ELR (cell line): ENCODE data around the gene XPO5.
A peak's percentile ranks its signal among the peaks of the same experiment; 100 is the strongest.
"Not testable (repeated sequence)": the region's sequence is repeated elsewhere in the genome, so short reads cannot be mapped to it uniquely, and the experiment has no call there.

Experiments used
- DNase-seq: peaks from one replicate; pipeline ENCODE4 v3.0.0-alpha.2; 2015; ENCODE audit warnings: low read depth

The XPO5 gene

GRCh38 chr6:43584892-43585570 lies 9.2 kb upstream of the XPO5 start:
- DNase-seq = peak; percentile 59

DNA sequence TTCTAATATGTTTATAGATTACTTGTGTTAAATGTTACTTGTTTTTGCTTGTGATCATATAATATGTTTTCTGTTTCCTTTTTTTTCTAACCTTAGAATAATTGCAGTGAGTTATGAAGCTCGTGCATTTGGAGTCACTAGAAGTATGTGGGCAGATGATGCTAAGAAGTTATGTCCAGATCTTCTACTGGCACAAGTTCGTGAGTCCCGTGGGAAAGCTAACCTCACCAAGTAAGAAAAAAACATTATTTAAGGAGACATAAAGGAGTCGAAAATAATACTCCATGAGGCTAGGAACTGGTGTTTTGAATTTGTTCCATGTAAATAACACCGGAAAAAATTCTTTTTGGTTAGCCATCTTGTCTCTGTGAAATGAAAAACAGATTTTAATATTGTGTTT lies 7.1 kb upstream of the XPO5 start:
- DNase-seq = no peak

- DNase-seq = peak; percentile 30
These were observed 3.3 kb upstream of the XPO5 start for GRCh38 chr6:43579171-43579570.

DNA sequence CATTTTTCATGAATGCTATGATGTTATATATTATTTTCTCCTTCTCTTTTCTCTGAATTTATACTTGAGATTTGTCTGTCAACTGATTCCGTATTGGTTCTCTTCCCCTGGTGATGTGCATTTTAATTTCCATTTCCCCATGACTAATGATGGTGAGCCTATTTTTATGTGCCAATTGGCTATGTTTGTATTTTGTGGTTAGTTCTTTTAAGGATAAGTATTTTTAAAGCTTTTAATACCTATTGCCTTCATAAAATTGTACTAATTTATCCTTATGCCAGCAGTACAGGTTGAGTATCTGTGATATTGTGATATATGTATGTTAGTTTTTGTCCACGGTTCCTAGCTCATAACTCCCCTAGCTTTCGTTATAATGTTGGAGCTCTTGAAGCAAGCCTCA lies 2.9 kb upstream of the XPO5 start:
- no peak for DNase-seq

DNA sequence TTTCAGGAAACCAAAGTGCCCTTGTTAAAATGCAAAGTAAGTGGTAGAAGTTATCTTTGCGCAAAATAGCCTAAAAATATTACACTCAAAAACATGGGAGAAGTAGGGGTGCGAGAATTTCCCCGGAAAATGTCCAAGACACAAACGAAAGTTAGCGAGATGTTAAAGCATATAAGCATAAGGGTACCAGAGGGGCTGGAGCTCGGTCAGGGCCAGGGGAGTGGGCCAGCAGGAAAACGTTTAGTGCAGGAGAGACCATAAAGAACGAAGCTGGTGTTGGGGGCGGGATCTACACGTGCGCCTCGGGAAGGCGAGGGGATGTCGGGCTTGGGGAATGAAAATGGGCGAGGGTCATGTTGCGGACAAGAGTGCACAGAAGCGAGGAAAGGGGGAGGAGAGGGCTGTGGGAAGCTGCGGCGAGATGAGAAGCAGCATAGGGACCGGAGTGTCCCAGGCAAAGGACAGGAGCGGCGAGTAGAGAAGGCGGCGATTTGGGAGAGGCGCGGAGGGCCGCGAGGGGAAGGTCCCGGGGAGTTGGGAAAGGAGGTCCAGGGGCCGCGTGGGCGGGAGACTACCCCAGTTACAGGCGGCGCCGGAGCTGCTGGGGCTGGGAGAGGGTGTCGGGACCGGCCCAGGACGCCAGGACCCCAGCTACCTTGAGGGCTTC lies 600 bp downstream of the XPO5 start:
- peak; percentile 54 for DNase-seq

DNA sequence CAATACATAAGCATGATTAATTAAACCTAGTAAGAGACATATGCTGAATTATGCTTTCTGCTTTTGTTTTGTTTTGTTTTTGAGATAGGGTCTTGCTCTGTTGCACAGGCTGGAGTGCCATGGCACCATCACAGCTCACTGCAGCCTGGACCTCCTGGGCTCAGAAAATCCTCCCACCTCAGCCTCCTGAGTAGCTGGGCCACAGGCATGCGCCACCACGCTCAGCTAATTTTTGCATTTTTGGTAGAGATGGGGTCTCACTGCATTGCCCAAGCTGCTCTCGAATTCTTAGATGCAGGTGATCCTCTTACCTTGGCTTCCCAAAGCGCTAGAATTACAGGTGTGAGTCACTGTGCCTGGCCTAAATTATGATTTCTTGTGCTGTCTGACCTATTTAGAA lies 3.8 kb downstream of the XPO5 start:
- no peak for DNase-seq

DNA sequence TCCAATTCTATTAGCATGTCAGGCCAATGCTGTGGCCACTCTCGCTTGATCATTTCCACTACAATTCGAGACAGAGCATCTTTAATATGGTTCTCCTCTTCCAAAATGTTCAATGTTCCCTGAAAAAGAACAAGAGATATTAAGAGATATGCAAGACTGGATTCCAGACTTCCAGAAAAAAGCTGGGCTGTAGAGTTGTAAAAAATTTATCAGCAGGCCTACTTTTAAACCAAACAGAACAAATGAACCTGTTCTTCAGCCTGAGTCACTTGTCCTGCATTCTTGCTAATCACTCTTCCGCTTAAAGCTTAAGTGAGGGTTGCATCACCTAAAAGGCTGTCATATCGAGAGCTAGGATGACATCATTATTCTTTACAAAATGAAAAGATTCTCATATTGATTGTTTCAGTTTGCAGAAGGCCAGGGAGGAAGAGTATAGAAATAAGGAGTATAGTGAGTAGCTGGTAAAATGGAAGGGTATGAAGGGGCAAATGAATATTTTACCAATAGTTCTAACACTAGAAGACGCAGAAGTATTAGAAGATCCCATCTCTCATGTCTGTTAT lies 4.9 kb downstream of the XPO5 start:
- DNase-seq = peak; percentile 52

DNA sequence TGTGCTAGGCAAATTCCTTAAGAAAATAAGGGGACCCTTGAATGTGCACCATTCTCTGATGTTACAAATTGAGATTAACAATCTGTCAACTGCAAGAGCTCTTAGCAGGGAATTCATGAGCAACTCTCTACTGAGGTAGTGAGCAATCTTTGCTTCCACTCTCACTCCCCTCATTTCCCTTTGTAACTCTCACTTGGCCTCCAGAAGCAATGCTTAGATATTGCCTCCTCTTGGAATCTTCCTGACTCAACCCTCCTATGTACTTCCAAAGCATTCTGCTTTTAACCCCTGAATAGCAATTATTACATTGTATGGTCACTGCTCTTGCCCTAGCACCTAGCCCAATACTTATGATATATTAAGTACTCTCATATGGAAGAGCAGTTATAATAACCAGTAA lies 16.5 kb downstream of the XPO5 start:
- no peak for DNase-seq

DNA sequence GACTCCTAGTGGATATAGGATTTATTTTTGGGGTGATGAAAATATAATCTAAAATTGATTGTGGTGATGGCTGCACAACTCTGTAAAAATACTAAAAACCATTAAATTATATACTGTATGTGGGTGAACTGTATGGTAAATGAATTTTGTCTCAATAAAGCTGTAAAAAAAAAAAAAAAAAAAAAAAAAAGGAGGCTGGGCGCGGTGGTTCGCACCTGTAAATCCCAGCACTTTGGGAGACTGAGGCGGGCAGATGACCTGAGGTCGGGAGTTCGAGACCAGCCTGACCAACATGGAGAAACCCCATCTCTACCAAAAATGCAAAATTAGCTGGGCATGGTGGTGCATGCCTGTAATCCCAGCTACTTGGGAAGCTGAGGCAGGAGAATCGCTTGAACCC lies 18.2 kb downstream of the XPO5 start:
- not testable (repeated sequence) for DNase-seq

DNA sequence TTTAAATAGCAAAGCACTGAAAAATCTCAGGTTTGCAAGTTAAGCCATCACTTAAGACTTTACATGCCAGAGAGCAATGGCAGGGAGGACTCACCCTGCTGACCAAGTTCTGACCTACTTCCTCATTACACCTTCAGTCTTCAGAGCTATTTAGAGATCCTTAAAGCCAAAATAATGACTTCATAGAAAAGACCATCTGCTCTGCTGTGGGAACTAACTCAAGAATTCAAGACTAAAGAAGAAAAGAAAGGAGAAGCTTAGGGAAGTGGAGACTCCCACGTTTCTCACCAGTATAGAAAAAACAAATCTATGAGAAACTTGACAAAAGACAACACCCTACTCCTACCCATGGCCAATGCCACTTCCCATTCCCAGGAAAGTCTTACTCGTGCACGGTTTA lies 28.6 kb downstream of the XPO5 start:
- DNase-seq = no peak

GRCh38 chr6:43544461-43544860 lies 31.4 kb downstream of the XPO5 start:
- DNase-seq = no peak

- DNase-seq = no peak
These were observed 33.9 kb downstream of the XPO5 start for GRCh38 chr6:43541774-43542471.

DNA sequence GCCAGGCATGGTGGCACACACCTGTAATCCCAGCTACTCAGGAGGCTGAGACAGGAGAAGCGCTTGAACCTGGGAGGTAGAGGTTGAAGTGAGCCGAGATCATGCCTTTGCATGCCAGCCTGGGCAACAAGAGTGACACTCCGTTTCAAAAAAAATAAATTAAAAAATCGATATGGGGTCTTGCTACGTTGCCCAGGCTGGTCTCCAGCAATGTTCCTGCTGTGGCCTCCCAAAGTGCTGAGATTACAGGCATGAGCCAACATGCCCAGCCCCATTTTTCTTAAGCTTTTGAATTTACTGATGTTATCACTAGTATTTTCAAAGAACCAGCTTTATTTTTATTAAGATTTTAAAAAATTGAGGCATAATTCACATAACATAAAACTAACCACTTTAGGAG lies 35.3 kb downstream of the XPO5 start:
- DNase-seq = no peak

DNA sequence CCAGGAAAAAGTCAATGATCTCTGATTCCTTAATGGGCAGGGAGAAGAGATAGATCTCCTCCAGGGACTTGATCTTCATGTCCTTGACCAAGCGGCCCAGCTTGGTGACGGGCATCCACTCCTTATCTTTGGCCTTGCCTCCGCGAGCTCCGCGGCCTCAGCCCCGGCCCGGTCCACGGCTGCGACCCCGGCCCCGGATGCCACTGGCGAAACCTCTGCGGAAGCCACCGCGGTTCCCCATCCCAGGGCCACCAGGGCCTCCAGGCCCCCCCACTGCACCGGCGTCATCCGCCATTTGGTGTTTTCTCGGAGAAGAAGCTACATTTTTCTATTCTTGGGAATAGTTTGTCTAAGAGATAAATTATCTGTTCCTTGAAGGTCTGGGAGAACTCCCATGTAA lies 36.4 kb downstream of the XPO5 start:
- DNase-seq = not testable (repeated sequence)

GRCh38 chr6:43538986-43539385 lies 36.9 kb downstream of the XPO5 start:
- DNase-seq = not testable (repeated sequence)

DNA sequence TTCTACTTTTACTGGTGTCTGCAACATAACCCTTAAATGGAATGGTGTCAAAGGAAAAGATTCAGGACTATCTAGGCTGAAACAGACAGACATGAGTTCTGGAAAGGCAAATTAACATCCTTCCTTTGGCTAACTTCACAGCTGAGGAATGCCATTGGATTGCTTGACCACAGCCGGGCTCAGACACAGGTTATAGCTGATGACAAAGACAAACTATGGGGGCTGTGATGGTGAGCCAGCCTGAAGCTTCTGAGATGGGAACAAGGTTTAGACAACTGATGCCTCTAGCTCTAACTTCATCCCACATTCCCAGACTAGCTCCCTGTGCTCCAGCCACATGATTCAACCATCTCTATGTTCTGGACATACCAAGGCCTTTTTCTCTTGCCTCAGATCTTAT lies 43.6 kb downstream of the XPO5 start:
- no peak for DNase-seq

DNA sequence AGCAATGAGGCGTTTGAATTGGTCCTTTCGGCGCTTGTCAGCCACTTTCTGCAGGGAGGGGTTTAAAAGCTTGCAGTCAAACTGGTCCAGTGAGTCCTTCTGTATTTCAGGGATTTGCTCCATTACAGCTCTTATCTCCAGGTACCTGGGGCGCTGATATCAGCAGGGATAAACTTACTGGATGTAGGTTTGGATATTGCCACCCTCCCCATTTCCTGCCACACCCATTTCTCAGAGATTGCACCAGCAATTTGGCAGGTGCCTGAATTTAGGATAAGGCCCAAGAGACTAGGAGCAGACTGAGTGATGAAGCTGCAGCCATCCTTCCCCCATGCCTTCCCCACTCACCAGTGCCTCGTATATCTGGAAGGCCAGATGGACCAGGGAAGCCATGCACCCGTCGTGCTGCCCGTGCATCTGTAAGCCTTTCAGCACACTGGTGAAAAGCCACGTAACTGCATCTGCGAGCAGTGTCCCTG lies 51.3 kb downstream of the XPO5 start:
- no peak for DNase-seq

- DNase-seq = no peak
These were observed 52.6 kb downstream of the XPO5 start for GRCh38 chr6:43523284-43523683.

DNA sequence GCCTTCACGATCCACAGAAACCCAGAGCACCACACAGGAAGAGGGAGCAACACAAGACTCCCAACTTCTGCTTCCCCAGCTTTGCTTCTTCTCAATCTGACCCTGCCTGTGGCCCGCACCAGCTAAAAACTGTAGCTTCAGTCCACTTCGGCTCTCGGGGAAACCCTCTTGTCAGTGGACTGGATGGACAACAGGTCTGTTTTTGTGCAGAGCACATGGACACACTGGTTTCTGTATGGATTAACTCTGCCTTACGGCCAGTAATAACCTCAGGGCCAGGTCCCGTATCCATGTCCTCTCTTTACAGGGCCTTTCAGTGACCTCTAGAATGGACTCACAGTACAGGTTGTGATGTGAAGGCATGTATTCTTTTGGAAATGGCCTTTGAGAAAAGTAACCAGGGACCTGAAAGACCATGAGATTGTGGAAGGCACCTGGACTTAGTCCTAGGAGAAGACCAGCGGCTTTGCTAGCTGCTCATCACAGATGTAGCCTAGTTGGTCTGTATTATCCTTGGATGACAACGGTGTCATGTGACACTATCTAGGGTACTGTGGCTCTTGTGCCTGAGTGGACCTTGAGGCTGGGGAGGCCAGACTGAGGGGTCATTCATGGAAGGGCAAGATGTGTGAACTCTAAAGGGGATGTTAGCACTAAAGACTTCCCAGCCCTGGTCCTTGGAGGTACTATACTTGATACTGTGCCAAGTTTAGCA lies 53.1 kb downstream of the XPO5 start:
- no peak for DNase-seq

DNA sequence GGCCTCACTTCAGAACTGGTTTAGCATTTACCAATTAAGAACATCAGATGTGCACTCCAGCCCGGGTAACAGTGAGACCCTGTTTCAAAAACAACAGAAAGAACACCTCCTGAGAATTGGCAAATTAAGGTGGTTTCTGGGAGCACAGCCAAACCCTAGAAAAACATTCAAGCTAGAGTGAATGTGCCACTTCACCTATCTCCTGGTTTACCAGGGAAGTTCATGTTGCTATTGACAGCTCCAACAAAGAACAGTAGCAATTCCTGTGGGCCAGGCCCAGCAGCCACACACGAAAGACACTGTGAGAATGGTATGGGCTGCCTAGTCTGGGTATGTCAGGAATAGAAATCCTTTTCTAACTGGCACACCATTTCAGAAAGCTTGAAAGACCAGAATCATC lies 54.0 kb downstream of the XPO5 start:
- no peak for DNase-seq

DNA sequence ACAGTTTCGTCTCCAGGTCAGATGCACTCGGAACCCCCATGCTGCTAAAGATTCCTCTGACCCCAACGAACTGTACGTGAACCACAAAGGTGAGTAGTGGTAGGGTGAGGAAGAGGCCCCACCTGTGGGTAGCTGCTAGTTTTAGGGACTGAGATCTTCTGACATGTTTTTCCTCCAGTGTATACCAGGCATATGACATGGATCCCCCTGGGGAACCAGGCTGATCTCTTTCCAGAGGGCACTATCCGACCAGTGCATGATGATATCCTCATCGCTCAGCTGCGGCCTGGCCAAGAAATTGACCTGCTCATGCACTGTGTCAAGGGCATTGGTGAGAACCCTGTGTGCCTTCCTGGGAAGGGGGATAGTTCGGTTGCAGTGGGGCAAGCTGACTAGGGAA lies 55.7 kb downstream of the XPO5 start:
- DNase-seq = no peak
